Skeletal muscle cell (primary cell): Measurements from ENCODE around the gene NVL.
"Not testable (repeated sequence)": the region's sequence is repeated elsewhere in the genome, so short reads cannot be mapped to it uniquely, and the experiment has no call there.

ENCODE experiments used
- DNase-seq: peaks from one replicate; pipeline ENCODE4 v3.0.0-alpha.2; 2010; ENCODE audit warnings: low read depth
- H3K4me3 ChIP-seq: 2 replicates; pipeline ENCODE4 v1.5.1; 2011; ENCODE audit warnings: low read depth, mild to moderate bottlenecking, control low read depth, low read length, moderate library complexity

The NVL gene

DNA sequence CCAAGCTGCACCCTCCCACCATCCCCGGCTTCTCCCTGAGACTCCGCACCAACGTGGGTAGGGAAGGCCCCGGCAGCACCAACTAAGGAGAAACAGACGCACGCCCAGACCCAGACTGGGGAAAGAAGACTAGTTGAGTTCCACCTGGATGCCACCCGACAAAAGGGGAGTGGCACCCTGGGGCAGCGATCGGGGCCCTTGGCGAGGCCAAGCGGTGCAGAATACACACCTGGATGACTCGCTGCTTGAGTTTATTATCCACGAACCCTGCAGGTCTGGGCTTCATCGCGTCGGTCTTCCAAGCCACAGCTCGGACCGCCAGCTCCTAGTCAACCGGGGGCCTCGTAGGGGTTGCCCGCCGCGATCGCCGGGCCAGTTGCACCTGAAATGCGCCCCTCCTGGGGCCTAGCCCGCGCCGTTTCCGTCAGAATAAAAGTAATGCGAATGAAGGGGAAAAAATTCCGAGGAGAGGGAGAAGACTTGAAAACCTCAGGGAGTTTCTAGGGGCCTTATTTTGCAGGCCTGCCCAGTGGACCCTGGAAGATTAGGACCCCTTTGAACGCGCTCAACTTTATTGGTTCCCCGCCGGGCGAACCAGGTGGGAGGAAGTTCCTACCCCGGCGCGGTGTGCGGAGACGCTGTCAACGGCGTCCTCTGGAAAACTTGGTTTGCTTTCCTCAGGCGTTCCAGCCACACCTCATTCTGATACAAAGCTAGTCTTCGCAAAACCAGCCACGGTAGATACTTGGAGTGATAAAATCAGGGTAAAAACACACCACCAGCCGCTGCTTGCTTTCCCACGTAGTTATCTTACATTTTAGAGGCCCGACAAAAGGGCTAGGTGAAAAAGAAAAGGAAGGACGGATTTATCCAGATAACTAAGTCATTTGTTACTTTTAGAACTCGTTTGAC, at the start of gene NVL:
Gene NVL (minus strand): TSS at position 331 of the 912 bp plus-strand sequence. CDS start 45 bp downstream, at position 286.
- peak within 1 kb of the TSS; percentile 98 for H3K4me3 ChIP-seq
- peak; percentile 69 for DNase-seq

DNA sequence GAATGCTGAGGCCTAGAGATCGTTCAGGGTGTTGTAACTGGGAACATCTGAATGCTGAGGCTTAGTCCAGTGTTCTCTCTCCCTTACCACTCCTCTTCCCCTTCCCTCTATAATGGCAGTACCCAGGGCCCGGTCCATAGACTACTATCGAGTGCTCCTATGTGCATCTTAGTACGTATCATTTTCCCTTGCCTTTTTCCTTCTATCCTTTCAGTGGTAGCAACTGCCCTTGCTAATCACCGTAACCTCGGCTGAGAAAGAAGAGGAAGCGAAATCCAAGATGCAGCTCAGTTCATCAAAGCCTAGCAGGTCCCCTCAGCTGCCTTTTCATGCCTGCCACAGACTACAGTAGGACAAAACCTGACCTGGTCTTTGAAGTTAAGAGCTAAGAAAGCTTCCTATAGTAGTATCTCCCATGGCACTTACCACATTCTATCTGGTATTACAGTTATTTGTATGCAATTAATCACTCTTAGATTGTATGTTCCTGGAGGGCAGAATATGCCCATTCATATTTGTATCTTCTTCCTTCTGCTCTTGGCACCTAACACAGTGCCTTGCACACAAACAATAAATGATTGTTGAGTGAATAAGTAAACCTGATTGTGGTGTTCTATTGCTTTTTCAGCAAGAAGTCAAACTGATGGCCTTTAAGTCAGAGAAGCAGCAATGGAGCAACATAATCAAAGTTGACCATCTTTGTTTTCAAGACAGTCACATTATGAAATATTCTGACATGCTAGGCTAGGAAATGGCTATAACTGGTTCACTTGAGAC, 49.1 kb upstream of the NVL start:
- no peak overlapping the region for H3K4me3 ChIP-seq
- DNase-seq: no peak

DNA sequence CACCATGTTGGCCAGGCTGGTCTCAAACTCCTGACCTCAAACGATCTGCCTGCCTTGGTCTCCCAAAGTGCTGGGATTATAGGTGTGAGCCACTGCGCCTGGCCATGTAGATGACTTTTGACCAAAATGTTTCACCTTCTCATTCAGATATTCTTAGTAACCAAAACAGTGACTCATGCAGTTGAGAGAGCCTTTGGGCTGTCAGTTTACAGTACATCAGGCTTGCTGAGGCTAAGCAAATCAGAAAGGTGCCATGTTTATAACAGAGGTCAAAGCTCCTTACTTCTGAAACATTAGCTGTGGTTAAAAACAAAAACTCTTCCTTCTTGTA, 47.7 kb upstream of the NVL start:
- no peak for DNase-seq

DNA sequence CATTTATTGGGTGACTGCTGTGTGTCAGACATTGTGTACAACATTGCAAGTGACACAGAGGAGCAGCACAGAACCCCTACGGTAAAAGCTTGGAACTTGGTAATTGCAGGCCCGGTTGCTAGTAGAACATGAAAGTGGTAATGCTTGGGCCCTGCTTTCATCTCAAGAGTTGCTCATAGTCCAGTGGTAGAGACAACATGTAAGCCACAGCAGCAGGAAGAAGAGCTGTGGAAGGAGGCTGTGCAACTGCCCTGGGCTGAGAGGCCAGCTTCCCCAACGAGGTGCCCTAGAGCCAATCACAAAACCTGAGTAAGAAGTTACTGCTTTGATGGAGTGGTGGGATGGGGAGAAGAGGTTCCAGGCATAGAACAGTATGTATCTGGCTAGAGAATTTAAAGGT, 45.1 kb upstream of the NVL start:
- no peak overlapping the region for H3K4me3 ChIP-seq
- no peak for DNase-seq

More for the DNA sequence above, 47.7 kb upstream of the NVL start:
- H3K4me3 ChIP-seq: no peak overlapping the region

DNA sequence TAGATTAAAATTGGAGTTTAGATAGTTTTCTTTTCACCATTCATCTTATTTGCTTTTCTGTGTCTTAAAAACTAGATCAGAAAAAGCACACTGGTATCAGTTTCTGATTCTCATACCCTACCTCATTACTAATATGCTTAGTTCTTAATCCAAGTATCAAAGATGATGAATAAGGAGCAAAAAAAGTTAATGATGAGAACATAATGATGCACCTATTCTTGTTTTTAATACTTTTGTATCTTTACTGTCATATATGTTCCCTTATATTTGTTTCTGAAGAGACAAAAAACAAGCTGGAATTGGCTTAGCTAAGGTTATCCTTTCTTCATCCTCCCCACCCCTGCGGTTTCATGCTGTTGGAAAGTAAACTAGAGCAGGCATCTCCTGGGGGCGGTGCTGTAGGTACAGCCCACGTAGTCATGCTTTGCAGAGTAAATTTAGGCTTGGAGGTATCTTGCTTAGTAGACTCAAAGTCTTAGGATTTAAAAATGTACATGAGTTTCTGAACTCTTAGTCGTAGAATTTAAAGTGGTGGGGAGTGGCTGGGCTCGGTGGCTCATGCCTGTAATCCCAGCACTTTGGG, 43.1 kb upstream of the NVL start:
- no peak for DNase-seq
- no peak overlapping the region for H3K4me3 ChIP-seq

DNA sequence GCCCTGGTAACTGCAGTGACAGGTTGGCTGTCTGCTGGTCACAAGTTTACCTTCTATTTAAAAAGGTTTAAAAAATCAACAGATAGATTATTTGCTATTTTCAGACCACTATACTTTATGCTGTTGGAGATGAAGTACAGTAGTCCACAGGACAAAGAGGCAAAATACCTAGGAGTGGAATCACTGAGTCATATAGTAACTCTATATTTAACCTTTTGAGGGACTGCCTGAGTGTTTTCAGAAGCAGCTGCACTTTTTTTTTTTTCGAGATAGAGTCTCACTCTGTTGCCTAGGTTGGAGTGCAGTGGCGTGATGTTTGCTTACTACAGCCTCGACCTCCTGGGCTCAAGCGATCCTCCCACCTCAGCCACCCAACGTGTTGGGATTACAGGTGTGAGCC, 38.4 kb upstream of the NVL start:
- no peak for DNase-seq
- H3K4me3 ChIP-seq: no peak overlapping the region

DNA sequence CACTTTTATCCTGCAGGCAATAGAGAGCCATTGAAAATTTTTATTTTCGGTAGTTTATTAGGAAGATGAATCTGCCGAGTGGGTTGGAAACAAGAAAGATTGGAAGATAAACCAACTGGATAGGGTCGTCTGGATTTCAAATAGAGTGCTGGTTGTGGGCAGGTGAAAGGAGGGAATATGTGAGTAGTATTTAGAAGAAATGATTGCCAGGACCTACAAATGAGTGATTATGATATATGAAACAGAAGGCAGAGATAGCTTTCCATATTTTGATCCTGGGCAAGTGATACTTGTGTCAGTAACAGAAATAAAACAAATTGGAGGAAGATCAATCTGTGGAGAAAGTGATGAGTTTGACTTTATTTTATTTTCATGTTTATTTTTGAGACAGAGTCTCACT, 29.2 kb upstream of the NVL start:
- DNase-seq: no peak

DNA sequence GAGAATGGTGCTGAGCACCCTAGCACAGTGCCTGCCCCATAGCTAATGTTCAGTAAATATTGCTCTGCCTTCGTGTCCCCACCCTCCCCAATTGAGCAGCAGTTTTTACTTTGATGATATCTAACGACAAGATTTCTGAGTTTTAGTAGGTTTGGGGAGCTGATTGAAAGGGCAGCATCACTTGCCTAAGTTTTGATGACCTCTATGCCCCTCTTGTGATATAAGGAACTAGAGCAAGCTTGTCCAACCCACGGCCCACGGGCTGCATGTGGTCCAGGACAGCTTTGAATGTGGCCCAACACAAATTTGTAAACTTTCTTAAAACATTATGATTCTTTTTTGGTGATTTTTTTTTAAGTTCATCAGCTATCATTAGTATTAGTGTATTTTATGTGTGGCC, 28.3 kb upstream of the NVL start:
- peak overlapping the region; percentile 82 for H3K4me3 ChIP-seq
- DNase-seq: no peak

More for the DNA sequence above, 29.2 kb upstream of the NVL start:
- H3K4me3 ChIP-seq: no peak overlapping the region

DNA sequence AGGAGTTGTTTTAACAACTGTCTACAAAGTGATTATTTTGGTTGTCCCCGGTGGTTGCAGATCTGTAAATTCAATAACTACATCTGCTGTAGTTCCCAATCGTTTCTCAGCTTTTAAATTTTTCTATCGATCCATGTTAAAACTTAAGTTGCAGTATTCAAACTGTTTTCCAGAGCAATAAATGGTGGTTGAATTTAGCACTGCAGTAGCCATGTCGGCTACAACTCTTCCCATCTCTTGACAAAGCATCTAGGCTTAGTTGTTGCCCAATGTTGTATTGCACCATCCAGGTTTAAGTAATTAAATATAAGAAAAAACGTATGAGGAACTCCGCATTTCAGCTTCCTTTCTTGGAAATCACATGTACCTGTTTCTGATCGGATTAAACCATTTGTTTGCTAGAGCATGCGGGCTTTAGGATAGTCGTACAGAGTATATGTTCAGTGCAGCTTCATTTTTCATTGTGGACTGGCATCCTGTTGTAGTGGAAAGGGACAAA, 27.7 kb upstream of the NVL start:
- DNase-seq: no peak
- H3K4me3 ChIP-seq: peak overlapping the region; percentile 82

DNA sequence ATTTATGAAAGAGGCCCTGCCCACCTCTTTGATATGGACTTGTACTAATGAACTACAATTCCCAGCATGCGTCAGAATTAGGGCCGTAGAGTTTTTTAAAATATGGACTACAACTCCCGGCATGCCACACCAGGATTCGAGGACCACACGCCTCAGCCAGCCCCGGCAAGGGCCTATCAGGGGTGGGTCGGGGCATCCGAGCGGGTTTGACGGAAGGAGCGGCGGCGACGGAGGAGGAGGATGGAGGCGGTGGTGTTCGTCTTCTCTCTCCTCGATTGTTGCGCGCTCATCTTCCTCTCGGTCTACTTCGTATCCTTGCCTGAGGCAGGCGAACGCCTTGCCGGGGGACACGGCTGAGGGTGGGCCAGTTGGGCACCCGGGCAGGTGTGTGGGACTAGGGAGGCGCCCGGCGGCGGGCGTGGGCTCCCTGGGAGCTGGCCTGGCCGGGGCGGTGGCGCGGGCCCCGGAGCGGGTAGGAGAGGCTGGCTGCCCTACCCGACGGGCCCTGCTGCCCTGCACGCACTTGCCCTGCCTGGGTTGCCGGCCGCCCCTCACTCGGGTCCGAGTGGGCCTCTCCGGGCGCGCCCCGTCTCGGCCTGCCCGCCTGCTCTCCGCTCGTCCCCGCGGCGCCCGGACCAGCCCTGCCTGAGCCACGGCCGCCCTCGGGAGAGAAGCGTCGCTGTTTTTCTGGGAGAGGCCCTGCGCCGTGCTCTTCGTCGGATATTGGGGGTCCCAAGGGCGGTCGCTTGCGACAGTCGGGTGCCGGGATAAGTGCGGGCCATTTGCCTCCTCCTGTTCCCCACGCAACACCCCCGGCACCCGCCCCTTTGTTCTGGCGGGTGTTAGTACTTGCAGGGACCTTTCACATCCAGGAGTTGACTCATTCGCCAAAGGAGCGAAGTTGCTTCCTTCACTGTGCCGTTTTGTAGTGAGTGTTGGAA, 27.0 kb upstream of the NVL start, which contains the start of gene CNIH4:
Gene CNIH4 (plus strand): TSS at position 195 of the 941 bp plus-strand sequence. CDS start 46 bp downstream, at position 241.
- H3K4me3 ChIP-seq: peak within 1 kb of the TSS; percentile 82
- DNase-seq: peak; percentile 85

DNA sequence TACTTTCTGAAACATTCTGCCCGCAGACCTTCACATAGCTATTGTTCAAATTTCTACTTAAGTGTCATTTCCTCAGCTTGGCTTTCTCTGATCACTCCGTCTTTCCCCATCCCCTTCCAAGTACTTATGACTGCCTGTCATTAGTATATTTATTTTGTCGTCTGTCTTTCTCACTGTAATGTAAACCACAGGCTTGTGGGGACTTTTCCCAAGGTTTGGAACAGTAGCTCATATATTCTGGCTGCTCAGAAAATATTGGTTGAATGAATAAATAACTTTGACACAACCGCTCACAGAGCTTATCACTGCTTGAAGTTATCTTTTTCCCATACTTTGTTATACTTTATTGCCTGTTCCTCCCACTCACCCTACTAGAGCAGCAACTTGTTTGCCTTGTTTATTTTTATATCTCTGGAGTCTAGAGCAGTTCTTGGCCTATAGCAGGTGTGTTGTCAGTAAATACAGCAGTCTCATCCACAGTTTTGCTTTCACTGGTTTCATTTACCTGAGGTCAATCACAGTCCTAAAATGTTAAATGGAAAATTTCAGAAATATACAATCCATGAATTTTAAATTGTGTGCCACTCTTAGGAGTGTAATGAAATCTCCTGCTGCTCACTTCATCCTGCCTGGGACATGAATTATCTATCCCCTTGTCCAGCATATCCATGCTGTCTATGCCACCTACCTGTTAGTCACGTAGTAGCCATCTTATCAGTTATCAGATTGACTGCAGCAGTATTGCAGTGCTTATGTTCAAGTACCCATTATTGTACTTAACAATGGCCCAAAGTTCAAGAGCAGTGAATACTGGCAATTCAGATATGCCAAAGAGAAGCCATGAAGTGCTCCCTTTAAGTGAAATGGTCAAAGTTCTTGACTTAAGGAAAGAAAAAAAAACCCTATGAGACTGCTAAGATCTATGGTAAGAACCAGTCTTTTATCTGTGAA, 24.3 kb upstream of the NVL start:
- no peak for DNase-seq
- H3K4me3 ChIP-seq: no peak overlapping the region

DNA sequence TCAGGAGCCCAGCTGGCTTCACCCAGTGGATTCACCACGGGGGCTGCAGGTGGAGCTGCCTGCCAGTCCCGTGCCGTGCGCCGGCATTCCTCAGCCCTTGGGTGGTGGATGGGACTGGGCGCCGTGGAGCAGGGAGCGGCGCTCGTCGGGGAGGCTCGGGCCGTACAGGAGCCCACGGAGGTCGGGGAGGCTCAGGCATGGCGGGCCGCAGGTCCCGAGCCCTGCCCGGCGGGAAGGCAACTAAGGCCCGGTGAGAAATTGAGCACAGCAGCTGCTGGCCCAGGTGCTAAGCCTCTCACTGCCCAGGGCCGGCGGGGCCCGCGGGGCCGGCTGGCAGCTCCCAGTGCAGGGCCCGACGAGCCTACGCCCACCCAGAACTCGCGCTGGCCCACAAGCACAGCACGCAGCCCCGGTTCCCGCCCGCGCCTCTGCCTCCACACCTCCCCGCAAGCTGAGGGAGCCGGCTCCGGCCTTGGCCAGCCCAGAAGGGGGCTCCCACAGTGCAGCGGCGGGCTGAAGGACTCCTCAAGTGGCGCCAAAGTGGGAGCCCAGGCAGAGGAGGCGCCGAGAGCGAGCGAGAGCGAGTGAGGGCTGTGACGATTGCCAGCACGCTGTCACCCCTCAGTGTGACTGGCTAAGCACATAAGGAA, 22.6 kb upstream of the NVL start:
- DNase-seq, H3K4me3 ChIP-seq: not testable (repeated sequence)

DNA sequence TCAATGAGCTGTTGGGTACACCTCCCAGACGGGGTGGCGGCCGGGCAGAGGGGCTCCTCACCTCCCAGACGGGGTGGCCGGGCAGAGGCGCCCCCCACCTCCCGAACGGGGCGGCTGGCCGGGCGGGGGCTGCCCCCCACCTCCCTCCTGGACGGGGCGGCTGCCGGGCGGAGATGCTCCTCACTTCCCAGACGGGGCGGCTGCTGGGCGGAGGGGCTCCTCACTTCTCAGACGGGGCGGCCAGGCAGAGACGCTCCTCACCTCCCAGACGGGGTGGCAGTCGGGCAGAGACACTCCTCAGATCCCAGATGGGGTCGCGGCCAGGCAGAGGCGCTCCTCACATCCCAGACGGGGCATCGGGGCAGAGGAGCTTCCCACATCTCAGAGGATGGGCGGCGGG, 19.7 kb upstream of the NVL start:
- not testable (repeated sequence) for DNase-seq, H3K4me3 ChIP-seq

DNA sequence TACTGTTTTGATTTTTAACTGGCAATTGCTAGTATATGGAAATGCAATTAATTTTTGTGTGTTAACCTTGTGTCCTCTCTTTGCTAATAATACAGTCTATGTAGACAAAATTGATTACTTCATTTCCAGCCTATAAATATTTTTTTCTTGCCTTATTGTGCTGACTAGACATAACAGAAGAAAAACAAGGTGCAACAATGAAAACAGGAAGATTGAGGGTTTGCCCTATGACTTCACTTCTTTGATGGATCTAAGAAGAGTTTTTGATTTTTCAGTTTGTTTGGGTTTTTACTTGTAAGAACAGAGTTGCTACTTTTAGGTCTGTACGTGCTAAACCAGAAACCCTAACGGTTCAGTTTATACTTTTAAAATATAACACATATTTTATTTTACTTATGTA, 18.2 kb upstream of the NVL start:
- no peak overlapping the region for H3K4me3 ChIP-seq
- DNase-seq: no peak

DNA sequence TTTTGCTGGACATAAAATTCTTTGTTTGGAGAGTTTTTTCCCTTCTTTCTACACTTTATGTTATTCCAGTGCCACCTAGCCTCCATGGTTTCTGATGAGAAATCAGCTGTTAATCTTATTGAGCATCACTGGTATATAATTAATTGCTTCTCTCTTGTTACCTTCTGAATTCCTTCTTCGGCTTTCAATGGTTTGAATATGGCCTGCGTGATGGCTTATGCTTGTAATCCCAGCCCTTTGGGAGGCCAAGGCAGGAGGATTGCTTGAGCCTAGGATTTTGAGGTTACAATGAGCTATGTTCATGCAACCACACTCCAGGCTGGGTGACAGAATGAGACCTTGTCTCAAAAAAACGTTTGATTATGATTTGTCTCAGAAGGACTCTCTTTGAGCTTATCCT, 13.7 kb upstream of the NVL start:
- no peak overlapping the region for H3K4me3 ChIP-seq
- no peak for DNase-seq

DNA sequence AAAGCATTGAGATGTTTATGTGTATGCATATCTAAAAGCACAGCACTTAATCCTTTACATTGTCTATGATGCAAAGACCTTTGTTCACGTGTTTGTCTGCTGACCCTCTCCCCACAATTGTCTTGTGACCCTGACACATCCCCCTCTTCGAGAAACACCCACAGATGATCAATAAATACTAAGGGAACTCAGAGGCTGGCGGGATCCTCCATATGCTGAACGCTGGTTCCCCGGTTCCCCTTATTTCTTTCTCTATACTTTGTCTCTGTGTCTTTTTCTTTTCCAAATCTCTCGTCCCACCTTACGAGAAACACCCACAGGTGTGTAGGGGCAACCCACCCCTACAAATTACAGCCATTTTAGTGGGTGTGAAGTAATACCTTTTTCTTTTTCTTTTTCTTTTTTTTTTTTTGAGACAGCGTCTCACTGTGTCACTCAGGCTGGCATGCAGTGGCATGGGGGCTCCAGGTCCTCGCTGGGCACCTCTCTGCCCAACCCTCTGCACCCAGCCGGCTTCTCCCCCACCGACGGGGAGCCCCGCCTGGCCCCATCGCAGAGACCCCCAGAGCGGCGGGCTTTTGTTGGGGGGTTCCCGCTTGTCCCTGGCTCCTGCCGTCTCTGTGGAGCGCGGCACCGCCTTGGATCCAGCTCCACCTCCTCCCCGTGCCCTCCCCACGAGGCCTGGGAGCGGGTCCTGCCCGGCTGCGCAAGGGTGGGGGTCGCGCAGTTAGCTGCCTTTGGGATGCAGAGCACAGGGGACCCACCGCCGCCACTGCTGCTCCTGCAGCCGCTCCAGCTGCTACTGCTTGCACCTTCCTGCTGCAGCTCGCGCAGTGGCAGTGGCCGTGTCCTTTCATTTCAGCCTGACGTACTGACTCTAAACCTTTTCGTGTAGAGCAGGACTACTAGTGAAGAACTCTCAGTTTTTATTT, 10.7 kb upstream of the NVL start:
- DNase-seq: not testable (repeated sequence)
- peak overlapping the region; percentile 54 for H3K4me3 ChIP-seq
